ENCODE measurements around the gene SPRED2.

Gene SPRED2

DNA sequence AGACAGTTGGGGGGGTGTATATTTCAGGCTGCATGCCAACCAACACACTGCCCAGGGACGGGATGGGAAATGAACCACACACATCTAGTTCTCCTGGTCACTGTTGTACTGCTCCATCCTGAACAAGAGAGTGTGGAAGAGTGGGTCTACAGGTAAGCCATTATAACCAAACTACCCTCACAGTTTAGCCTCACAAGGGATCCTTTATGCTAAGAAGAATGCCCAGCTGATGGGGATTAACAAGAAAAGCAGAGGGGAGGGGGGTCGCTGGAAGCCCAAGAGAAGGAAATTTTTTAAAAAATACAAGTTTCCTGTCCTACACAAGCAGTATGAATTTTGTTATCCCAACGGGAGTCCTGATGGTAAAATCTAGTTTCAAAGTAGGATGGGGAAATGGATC lies 16.1 kb downstream of the SPRED2 start:
- no peak for DNase-seq

DNA sequence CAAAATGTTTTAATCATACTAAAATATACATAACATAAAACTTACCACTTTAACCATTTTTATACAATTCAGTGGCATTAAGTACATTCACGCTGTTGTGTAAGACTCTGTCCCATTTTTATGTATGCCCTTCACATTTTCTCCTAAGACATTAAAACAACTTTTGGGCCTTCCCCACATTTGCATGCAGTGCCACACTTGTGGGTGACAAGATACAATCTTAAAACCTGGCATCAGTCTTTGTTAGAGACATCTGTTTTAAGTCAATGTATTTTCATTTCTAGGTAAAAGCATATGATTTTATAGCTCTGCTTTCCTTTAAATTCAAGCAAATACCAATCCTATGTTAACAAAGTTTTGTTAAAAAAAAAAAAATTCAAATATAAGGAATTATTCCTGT lies 17.3 kb downstream of the SPRED2 start:
- DNase-seq, result no peak

DNA sequence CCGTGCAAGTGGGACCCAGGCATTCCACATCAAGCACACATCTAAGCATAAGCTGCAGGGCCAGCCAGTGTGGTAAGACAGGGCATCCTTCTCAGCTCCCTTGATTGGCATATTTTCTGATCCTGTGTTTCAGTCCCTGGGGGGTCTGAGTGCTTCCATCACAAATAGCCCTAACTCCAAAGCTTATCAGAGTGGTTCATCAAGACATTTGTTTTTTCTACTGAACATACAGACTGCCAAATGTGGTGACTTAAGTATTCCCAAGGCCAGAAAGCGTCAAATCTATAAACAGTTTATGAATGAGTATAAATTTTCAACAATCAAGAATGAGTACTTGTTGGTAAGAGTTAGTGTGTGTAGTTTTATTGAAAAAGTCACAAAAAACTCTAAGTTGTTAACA lies 18.8 kb downstream of the SPRED2 start:
- no peak for DNase-seq

DNA sequence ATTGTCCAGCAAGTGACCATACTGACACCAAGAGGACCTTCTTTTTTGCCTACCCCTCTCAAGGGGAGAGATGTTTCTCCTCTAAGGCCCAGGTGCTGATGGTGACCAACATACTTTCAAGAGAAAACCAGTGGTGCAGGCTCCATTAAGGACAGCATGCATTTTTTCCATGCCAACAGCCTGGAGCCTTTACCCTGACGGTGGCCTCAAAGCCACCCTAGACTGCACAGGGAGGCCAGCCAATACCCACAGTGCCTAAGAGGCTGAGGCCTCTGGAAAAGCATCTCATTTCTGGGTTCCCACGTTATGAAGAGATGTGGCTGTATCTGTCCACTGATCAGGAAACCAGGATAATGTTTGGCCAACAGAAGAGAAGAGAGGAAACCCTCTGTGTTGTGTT lies 19.3 kb downstream of the SPRED2 start:
- no peak for DNase-seq

DNA sequence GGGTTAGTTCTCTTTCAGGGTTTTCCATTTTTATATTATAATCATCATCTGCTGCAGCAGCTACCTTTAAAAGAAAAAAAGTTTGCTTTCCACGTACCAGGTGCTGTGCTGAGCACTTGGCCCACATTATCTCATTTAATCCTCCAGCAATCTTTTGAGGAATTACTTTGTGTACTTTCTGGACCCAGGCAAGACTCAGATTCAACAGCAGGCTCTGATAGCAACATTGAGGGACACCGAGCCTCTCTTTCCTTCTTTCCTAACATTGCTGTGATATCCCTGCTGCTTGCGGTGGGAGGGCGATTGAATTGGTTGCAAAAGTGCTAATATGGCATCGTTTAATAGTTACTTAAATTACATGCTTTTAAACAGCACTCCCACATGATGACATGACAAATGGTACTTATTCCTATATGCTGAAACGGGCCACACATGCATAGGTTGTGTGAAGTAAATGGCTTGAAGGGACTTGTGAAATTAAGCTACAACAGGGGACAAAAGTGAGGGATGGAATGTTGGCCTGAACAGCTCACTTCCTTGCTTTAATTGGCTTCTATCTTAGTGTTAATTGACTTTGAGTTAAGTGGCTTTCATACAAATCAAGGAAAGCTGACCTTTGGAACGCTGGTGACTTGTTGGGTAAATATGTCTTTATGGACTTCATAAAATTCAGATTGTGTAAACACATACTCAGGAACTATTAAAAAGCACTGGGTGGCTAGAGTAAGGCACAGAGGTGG lies 21.2 kb downstream of the SPRED2 start:
- DNase-seq, result no peak

DNA sequence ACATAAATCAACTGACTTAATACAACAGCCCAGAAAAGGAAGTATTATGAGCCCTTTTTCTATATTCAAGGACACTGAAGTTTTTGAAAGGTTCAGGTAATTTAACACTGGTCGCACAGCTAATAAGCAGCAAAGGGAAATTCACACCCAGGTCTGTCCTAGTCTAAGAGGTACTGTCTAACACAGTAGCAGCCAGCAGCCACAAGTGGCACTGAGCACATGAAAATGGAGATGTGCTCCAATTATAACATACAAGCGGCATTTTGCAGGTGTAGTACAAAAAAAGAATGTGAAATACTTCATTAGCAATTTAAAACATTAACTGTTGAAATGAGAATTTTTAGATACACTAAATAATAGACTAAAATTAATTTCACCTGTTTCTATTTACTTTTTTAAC lies 23.4 kb downstream of the SPRED2 start:
- DNase-seq, result no peak

DNA sequence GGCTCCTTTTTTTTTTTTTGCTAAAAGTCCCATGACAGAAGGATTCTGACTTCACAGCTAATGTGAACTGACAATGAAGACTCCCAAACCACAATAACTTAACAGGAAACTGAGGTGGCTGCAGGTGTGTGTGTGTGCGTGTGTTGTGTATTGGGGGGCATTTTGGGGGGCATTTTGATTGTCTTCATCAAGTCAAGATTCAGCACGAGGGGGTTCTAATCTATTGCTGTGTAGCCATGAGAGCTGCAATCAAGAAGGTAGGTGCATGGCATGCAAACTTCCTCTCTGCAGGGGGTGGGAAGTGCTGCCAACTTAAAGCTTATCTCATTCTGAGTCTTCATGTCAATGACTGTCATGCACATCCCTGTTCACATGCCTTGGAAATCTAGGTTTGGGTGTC lies 25.2 kb downstream of the SPRED2 start:
- no peak for DNase-seq

DNA sequence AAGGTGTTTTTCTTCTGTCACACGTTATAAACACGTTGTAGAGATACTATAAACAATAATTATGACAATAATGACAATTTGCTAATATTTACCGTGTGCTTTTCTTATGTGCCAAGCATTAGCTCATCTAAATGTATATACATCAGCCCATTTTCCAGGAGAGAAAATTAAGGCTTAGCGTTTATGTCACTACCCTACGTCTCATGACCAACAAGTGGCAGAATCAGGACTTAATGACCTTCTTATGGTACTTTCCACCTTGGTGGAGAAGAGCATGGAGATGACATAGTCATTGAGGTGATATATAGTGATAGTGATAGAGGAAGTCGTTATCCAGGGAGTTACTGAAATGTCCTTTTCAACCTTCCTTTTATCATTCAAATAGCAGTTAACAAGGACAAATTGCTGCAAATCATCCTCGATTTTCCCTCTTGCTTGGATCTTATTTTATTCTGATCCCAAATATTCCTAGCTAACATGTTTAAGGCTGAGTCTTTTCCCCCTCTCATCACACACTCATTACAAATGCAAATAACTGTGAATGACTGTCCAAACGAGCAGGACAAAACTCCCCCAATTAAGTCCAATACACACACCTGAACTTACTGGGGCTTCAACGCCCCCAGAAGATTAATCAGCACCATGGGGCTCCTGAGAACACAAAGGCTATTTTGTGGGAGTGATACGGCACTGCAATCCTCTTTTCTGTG lies 27.3 kb downstream of the SPRED2 start:
- no peak for DNase-seq

DNA sequence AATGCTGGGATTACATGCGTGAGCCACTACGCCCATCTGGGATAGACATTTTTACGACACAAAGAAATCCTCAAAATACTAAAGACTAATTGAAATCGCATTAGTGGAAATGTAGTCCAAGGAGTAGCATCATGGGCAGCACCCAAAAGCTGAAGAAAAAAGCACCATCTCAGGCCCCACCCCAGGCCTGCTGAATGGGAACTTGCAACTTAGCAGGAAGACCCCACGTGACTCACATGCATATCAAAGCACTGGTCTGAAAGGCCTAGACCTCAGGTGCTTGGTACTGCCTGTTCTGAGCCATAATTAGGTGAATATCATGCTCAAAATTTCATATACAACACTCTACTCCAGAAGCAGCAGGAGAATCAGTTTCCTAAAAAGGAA lies 28.9 kb downstream of the SPRED2 start:
- DNase-seq, result no peak

DNA sequence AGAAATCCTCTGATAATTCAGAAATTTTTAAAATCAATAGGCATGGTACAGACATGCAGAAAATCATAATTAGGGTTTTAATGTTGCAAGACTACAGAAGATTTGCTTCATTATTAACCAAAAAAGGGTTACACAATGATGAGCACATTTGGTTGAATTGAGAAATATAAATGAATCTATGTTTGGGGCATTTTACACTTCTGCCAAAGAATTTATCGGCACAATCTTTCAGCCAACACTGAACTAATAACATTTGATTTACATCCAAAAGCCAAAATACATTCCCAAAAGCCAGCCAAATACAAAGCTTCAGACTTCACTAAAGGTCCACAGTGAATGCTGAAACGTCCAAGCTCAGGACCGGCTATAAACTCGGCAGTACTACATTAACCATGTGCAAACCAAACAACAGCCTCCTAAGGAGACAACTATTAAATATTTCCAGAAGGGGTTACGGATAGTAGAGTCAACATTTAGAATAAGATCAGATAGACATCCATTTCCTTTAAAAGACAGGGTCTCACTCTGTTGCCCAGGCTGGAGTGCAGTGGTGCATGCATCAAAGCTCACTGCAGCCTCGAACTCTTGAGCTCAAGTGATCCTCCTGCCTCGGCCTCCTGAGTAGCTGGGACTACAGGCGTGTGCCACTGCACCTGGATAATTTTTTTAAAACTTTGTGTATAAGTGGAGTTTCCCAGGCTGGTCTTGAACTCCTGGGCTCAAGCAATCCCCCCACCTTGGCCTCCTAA lies 29.4 kb downstream of the SPRED2 start:
- no peak for DNase-seq

DNA sequence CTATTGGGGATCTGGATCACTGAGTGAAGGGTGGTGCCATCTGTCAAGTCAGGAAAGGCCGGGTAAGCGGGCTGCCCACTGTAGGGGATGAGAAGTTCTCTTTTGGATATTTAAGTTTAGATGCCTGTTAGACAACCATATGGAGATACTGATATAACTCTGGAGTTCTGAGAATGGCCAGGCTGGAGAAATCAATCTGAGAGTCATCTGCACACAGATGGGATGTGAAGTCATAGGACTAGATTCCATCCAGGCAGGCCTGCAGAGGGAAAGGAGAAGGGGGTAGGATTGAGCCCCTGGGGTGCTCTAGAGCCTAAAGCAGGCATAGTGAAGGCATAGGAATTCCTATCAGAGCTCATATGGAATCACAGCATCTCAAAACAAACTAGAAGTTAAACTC lies 30.1 kb downstream of the SPRED2 start:
- DNase-seq, result no peak

DNA sequence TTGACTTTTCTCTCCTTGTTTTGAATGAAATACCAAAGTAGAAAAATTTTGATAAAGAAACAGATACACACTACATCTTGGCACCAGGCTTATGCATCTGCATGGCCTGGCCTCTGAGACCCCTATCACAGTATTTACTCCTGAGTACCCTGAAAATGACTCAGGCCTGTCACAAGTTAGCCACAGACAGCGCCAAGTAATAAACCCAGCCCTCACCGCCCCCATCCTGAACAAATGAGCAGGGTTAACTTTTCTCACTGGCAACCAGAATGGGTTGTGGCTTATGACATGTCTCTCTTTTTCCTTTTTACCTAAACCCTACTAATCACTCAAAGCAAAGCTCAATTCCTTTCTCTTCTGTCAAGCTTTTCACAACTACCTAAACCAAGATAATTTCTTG lies 35.3 kb downstream of the SPRED2 start:
- no peak for DNase-seq

DNA sequence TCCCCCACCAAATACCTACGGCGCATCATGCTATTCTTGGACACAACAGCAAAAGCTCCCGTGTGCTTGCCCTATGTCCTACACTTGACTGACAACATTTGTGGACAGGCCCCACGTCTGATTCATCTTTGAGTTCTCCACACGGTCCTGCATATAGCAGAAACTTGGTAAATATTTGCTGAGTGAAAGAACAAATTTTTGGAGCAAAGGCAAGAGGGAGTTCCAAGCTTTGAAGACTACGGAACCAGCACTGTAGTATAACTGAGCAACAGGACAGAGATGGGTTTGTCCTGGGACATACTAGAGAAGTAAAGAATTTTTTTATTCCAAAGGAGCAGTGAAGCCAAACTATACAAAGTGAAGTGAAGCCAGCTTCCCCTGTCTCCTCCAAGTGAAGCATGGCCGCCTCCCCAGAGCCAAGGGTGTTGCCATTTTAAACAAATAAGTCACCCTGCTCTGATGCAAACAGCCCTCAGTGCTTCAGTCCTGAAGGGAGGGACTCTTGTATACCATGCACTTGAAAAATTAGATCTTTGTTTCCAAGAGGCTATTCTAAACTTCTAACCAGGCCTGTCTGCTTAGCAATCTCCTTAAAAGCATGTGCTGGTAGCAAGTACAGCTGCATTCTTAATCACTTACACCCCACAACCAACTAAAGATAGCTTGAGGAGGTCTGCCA lies 35.9 kb downstream of the SPRED2 start:
- DNase-seq, result no peak

DNA sequence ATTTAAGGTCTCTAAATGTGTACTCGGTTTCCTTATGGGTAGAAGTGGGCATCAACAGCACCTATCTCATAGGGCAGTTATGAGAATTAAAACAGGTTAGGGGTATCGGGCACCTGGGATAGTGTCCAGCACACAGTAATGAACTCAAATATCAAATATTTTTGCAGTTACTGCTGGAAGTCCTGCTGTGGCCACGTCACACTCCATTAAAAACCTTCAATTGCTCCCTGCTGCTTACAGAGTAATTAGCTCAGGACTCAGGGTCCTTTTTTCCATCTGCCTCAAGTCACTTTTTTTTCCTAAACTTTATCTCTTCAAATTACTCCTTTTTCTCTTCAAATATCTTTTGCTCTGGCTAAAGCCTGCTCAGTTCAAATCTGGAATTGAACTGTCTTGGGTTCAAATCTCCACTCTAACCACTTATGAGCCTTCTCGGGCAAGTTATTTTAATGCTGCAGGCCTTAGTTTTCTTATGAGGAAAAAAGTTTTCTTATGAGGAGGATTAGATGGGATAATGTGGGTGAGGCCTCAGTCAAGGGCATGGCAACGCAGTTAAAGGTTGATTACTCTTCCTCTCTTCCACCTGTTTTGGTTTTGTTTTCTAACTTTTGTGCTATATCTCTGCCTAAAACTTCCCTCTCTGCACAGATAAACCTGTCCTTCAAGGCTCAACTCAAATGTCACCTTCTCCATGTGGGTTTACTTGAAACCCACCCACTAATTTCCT lies 36.6 kb downstream of the SPRED2 start:
- no peak for DNase-seq

DNA sequence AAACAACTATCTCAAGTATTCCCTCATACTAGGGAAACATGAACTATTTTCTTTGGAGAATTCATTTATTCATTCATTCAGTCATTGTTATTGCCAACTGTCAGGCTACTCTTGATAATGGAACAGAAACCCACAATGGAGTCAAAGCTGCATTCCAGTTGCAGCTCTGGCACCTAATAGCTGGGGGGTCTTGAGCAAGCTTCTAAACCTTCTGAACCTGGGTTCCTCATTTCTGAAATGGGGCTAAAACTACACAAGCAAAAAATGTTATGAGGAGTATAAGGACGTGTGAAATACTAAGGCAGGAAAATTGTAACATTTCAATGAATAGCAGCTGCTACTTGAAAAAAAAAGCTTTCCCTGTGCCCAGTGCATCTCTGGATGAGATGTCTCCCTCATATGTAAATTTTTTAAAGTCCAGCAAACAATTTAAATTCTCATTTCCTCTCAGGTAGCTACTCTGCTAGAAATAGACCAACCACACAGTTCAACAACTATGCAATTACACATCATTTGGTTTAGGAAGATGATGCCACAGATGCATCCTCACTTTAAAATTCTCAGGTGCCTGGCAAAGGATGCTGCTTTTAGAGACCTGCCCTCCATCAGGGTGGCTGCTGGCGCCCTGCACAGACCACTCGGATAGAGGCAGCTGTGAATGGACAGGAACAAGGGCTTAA lies 38.5 kb downstream of the SPRED2 start:
- no peak for DNase-seq

DNA sequence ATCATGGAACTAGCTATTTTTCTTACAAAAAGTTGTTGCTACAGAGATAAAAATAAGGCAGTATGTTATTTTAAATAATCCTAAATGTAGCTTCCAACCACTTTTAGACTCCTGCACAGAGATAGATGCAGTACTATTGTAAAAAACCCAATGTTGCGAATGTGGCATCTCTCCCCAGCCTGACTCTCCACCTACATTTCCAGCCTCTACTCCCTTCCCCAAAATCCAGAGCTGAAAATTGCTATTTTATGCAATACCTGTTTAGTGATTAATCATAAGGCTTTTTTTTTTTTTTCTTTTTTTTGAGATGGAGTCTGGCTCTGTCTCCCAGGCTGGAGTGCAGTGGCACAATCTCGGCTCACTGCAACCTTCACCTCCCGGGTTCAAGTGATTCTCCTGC lies 39.4 kb downstream of the SPRED2 start:
- DNase-seq, result no peak

DNA sequence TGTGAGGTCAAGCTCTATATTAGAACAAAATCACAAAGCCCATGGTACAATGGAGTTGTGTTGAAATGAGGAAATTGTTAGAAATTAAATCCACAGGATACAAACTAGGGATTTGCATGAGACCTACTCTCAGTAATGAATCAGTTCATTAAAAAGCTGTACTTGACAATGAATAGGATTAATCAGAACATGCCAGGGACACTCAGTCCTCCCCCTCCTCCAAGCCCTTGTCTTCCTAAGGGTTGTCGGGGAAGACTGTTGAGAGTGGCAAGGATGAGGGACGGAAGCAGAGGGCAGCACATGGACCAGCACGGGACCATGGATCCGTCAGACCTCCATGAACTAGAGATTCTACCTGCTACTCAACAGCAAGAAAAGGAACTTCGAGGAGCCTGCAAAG lies 39.8 kb downstream of the SPRED2 start:
- no peak for DNase-seq

DNA sequence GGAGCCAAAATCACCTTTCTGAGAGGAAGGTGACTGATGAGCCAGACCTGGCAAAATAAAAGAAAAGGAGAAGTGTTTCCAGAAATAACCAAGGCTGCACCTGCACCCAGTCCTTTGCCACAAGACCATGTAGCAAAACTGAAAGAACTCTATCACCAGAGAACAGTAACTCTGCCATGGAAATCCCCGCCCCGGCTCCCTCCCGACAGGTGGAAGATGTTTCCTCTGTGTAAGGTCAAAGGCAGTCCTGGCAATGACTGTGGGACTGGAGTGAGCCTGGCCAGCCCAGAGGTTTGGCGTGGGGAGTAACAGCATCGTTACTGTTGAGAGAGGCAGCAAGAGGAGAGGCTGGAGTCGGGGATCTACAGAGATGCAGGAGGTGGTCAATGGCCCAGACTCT lies 42.3 kb downstream of the SPRED2 start:
- DNase-seq, result no peak

DNA sequence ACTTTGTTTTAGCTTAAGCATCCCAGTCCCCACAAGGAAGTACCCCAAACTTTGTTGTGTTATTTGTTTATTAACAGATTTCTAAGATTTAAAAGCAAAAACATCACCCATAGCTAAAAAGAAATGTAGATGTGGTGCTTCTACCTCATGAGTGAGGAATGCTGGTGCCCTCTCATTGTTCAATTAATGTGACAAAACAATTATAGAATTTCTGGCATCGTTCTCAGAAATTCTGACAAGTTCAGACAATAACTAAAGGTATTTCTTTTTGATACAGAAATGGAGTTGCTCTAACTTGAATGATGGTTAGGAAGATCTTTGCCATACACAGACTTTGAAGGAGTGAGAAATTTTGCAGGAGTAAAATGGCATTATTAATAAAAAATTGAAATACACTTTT lies 42.9 kb downstream of the SPRED2 start:
- DNase-seq, result no peak

DNA sequence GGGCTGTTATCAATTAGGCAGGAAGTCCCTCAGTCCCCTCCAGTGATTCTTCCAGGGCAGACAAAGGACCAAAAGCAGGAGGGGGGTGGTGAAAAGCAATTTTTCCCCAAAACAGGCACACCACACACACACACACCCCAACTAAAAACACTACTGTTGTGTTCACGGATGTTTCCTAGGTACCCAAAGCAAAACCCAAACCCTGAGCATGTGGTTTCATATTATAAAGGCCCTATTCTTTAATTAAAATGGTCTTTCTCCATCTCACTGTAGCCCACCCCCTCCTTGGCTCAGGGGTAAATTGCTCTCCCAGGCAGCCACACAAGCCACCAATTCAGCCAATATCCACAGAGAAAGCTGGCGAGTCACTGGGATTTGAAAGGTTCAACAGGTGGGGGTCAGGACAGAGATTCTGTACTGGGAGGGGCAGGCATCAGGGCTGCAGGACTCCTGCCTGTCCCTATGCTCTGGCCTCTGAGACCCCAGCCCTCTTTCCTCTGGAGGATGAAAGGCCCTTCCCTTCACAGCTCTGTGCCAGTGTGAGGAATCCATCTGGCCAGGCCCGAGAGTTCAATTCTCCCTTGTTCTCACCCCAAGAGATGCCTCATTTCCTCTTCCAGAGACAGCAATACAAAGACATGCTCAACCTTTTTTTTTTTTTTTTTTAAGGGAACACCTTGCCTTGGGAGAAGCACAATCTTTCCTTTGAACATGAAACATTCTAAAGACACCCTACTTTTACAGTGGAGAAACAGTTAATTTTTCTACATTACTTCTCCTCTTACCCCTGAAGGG lies 43.6 kb downstream of the SPRED2 start:
- no peak for DNase-seq

DNA sequence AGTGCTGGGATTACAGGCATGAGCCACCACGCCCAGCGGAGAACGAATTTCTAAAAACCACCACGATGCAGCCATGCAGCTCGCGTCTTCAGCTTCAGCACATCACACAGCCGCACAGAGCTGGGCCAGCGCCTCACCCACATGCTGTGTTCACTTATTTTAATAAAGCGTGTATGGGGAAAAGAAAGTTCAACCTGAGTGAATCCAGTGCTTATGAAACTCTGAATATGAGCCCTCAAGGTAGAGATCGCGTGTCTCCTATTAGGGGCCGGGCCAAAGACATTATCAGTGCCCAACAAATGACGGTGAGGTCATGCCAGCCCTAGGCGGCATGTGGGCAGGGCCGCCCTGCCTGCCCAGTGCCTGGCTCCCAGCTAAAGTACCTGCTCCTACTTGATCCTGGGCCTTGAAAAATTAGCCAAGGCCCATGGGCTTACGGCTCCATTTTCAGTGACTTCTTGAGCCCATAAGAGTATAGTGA lies 44.3 kb downstream of the SPRED2 start:
- DNase-seq, result no peak
